NCI-H748 treated with DMSO at 0.1 percent for 48 hours (cell line): Measurements from ENCODE around the gene IMPA2.
"Not testable (repeated sequence)": the region's sequence is repeated elsewhere in the genome, so short reads cannot be mapped to it uniquely, and the experiment has no call there.

Source experiments
- DNase-seq: peaks from one replicate; lab custom pipeline; 2025; lab: John Stamatoyannopoulos, UW

Gene IMPA2

GRCh38 chr18:12076424-12077140 lies 95.3 kb downstream of the IMPA2 start:
- no peak for DNase-seq

- not testable (repeated sequence) for DNase-seq
Observed at GRCh38 chr18:12077994-12078393, 96.7 kb downstream of the IMPA2 start.

- DNase-seq, result no peak
Observed at GRCh38 chr18:12079491-12080237, 98.4 kb downstream of the IMPA2 start.
